ENCODE results near the gene AKT2.

Gene AKT2

GRCh38 chr19:40244579-40245317 is 40.4 kb downstream of the AKT2 start:
- H3F3A ChIP-seq (ENCODE audit: low read depth), result no peaks in the 10 kb centered on the region
- no peak overlapping the region for H3K4me3 ChIP-seq (ENCODE audit: low read length, poor library complexity, severe bottlenecking)
- H3K27me3 ChIP-seq (ENCODE audit: insufficient read depth, low read length, poor library complexity, severe bottlenecking), result no peaks in the 10 kb centered on the region
- H3K9me2 ChIP-seq (replicated peaks; ENCODE audit: low read depth, low read length), result no peaks in the 10 kb centered on the region
- H4K20me1 ChIP-seq (ENCODE audit: insufficient read depth, low read length, poor library complexity, severe bottlenecking), result no peaks in the 10 kb centered on the region
- H3K4me1 ChIP-seq (ENCODE audit: insufficient read depth, low read length, poor library complexity, severe bottlenecking), result no peaks in the 10 kb centered on the region
- H3K36me3 ChIP-seq (ENCODE audit: insufficient read depth, low read length), result peaks cover 36% of the 10 kb centered on the region; the same call in 1 of the 2 replicates
- H3K4me2 ChIP-seq (ENCODE audit: low read depth, low read length, poor library complexity, severe bottlenecking), result no peak overlapping the region
- peaks cover 14% of the 10 kb centered on the region; the same call in 1 of the 2 replicates for H3K79me2 ChIP-seq (ENCODE audit: insufficient read depth, low read length)
- H2AFZ ChIP-seq (ENCODE audit: low read length), result no peak overlapping the region
- no peak overlapping the region for H3K9ac ChIP-seq (ENCODE audit: low read depth, low read length, poor library complexity, severe bottlenecking)
- H3K9me3 ChIP-seq (ENCODE audit: insufficient read depth, low read depth, low read length), result no peaks in the 10 kb centered on the region
- TF ChIP-seq EZH2phosphoT487 (IDR thresholded peaks at IDR 0.05; ENCODE audit: borderline replicate concordance) (no peak), CTCF (conservative IDR thresholded peaks at IDR 0.05; ENCODE audit: low read length) (no peak)

- no peak overlapping the region for H2AFZ ChIP-seq (ENCODE audit: low read length)
- peaks cover 14% of the 10 kb centered on the region; the same call in 1 of the 2 replicates for H3K79me2 ChIP-seq (ENCODE audit: insufficient read depth, low read length)
- H3K9me3 ChIP-seq (ENCODE audit: insufficient read depth, low read depth, low read length), result no peaks in the 10 kb centered on the region
- H3K36me3 ChIP-seq (ENCODE audit: insufficient read depth, low read length), result peaks cover 43% of the 10 kb centered on the region; the same call in 1 of the 2 replicates
- no peak overlapping the region for H3K9ac ChIP-seq (ENCODE audit: low read depth, low read length, poor library complexity, severe bottlenecking)
- no peaks in the 10 kb centered on the region for H4K20me1 ChIP-seq (ENCODE audit: insufficient read depth, low read length, poor library complexity, severe bottlenecking)
- H3K4me1 ChIP-seq (ENCODE audit: insufficient read depth, low read length, poor library complexity, severe bottlenecking), result no peaks in the 10 kb centered on the region
- no peak overlapping the region for H3K4me3 ChIP-seq (ENCODE audit: low read length, poor library complexity, severe bottlenecking)
- H3K9me2 ChIP-seq (replicated peaks; ENCODE audit: low read depth, low read length), result no peaks in the 10 kb centered on the region
- no peaks in the 10 kb centered on the region for H3K27me3 ChIP-seq (ENCODE audit: insufficient read depth, low read length, poor library complexity, severe bottlenecking)
- H3F3A ChIP-seq (ENCODE audit: low read depth), result no peaks in the 10 kb centered on the region
- no peak overlapping the region for H3K4me2 ChIP-seq (ENCODE audit: low read depth, low read length, poor library complexity, severe bottlenecking)
- no peak for TF ChIP-seq CTCF (conservative IDR thresholded peaks at IDR 0.05; ENCODE audit: low read length)
- TF ChIP-seq EZH2phosphoT487 (IDR thresholded peaks at IDR 0.05; ENCODE audit: borderline replicate concordance), result no peak
Measured at GRCh38 chr19:40243181-40243580, 42.0 kb downstream of the AKT2 start.

- no peaks in the 10 kb centered on the region for H3K4me1 ChIP-seq (ENCODE audit: insufficient read depth, low read length, poor library complexity, severe bottlenecking)
- no peak overlapping the region for H2AFZ ChIP-seq (ENCODE audit: low read length)
- TF ChIP-seq EZH2phosphoT487 (IDR thresholded peaks at IDR 0.05; ENCODE audit: borderline replicate concordance), result no peak
- TF ChIP-seq CTCF (conservative IDR thresholded peaks at IDR 0.05; ENCODE audit: low read length), result no peak
- H4K20me1 ChIP-seq (ENCODE audit: insufficient read depth, low read length, poor library complexity, severe bottlenecking), result no peaks in the 10 kb centered on the region
- no peak overlapping the region for H3K9ac ChIP-seq (ENCODE audit: low read depth, low read length, poor library complexity, severe bottlenecking)
- H3K79me2 ChIP-seq (ENCODE audit: insufficient read depth, low read length), result peaks cover 8% of the 10 kb centered on the region; the same call in 1 of the 2 replicates
- no peaks in the 10 kb centered on the region for H3F3A ChIP-seq (ENCODE audit: low read depth)
- no peak overlapping the region for H3K4me2 ChIP-seq (ENCODE audit: low read depth, low read length, poor library complexity, severe bottlenecking)
- H3K4me3 ChIP-seq (ENCODE audit: low read length, poor library complexity, severe bottlenecking), result no peak overlapping the region
- H3K9me3 ChIP-seq (ENCODE audit: insufficient read depth, low read depth, low read length), result no peaks in the 10 kb centered on the region
- H3K36me3 ChIP-seq (ENCODE audit: insufficient read depth, low read length), result peaks cover 50% of the 10 kb centered on the region; the same call in 1 of the 2 replicates
- no peaks in the 10 kb centered on the region for H3K9me2 ChIP-seq (replicated peaks; ENCODE audit: low read depth, low read length)
- H3K27me3 ChIP-seq (ENCODE audit: insufficient read depth, low read length, poor library complexity, severe bottlenecking), result no peaks in the 10 kb centered on the region
Measured at GRCh38 chr19:40242480-40242879, 42.7 kb downstream of the AKT2 start.

Measured in Loucy (cell line).